ENCODE data around the gene SCN2A.
A peak's percentile ranks its signal among the peaks of the same experiment; 100 is the strongest.

The SCN2A gene

GRCh38 chr2:165239230-165239629, at the start of gene SCN2A:
Gene SCN2A (plus strand): TSS chr2:165239414. CDS start chr2:165295824, 56,410 bp downstream.
- no peak within 1 kb of the TSS for H3K4me3 ChIP-seq (ENCODE audit: severe bottlenecking)
- TF ChIP-seq, protein P1, sequence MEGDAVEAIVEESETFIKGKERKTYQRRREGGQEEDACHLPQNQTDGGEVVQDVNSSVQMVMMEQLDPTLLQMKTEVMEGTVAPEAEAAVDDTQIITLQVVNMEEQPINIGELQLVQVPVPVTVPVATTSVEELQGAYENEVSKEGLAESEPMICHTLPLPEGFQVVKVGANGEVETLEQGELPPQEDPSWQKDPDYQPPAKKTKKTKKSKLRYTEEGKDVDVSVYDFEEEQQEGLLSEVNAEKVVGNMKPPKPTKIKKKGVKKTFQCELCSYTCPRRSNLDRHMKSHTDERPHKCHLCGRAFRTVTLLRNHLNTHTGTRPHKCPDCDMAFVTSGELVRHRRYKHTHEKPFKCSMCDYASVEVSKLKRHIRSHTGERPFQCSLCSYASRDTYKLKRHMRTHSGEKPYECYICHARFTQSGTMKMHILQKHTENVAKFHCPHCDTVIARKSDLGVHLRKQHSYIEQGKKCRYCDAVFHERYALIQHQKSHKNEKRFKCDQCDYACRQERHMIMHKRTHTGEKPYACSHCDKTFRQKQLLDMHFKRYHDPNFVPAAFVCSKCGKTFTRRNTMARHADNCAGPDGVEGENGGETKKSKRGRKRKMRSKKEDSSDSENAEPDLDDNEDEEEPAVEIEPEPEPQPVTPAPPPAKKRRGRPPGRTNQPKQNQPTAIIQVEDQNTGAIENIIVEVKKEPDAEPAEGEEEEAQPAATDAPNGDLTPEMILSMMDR (IDR thresholded peaks at IDR 0.05; ENCODE audit: poor library complexity, severe bottlenecking), result peak; percentile 80
- no peak for DNase-seq (ENCODE audit: low spot score)
- H3K4me1 ChIP-seq (ENCODE audit: insufficient read depth, poor library complexity, severe bottlenecking), result no peaks in the 10 kb centered on the region
- H3K27ac ChIP-seq (ENCODE audit: poor library complexity, severe bottlenecking), result no peak within 1 kb of the TSS
- H3K27me3 ChIP-seq (ENCODE audit: insufficient read depth, poor library complexity, severe bottlenecking), result no peaks in the 10 kb centered on the region
- no peaks in the 10 kb centered on the region for H3K36me3 ChIP-seq (ENCODE audit: low read depth)
- no peaks in the 10 kb centered on the region for H3K9me3 ChIP-seq (ENCODE audit: severe bottlenecking)
- peak; percentile 45; the same call in 1 of the 3 replicates for ATAC-seq (ENCODE audit: low read depth)

DNA sequence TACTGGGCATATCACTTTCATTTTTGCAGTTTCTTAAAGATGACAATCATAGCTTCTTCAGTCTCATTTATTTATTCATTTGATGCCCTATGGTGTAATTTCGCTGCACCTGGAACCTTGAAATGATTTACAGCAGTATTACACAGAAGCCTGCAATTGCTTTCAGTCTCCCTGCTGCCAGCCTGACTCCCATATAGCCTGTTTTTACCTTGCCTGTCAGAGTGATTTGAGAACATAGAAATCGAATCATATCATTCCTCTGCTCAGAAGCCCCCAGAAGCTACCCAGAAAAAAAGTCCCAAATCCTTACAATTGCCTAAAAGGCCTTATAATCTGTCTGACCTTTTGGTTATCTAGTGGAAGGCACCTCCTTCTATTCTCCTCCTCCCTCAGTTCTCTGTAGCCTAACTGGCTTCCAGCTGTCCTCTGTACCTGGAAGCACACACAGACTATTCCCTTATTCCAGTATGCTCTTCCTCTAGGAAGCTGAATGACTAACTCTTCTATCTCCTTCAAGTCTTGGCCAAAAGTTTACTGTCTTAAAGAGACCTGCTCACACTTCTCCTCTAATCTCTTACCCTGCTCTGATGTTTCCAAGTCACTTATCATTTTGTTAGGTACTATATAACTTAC, 48.0 kb upstream of the SCN2A start:
- no peaks in the 10 kb centered on the region for H3K4me1 ChIP-seq (ENCODE audit: insufficient read depth, poor library complexity, severe bottlenecking)
- no peaks in the 10 kb centered on the region for H3K9me3 ChIP-seq (ENCODE audit: severe bottlenecking)
- no peak overlapping the region for H3K4me3 ChIP-seq (ENCODE audit: severe bottlenecking)
- H3K27ac ChIP-seq (ENCODE audit: poor library complexity, severe bottlenecking), result no peak overlapping the region
- H3K27me3 ChIP-seq (ENCODE audit: insufficient read depth, poor library complexity, severe bottlenecking), result no peaks in the 10 kb centered on the region
- TF ChIP-seq, protein P1 (IDR thresholded peaks at IDR 0.05; ENCODE audit: poor library complexity, severe bottlenecking), result no peak
- DNase-seq (ENCODE audit: low spot score), result no peak
- no peaks in the 10 kb centered on the region for H3K36me3 ChIP-seq (ENCODE audit: low read depth)
- peak; percentile 33; the same call in 1 of the 3 replicates for ATAC-seq (ENCODE audit: low read depth)

GRCh38 chr2:165192729-165193128, 46.5 kb upstream of the SCN2A start:
- no peak overlapping the region for H3K4me3 ChIP-seq (ENCODE audit: severe bottlenecking)
- no peak overlapping the region for H3K27ac ChIP-seq (ENCODE audit: poor library complexity, severe bottlenecking)
- H3K9me3 ChIP-seq (ENCODE audit: severe bottlenecking), result no peaks in the 10 kb centered on the region
- ATAC-seq (ENCODE audit: low read depth), result no peak
- DNase-seq (ENCODE audit: low spot score), result no peak
- no peaks in the 10 kb centered on the region for H3K4me1 ChIP-seq (ENCODE audit: insufficient read depth, poor library complexity, severe bottlenecking)
- TF ChIP-seq, protein P1 (IDR thresholded peaks at IDR 0.05; ENCODE audit: poor library complexity, severe bottlenecking), result no peak
- H3K36me3 ChIP-seq (ENCODE audit: low read depth), result no peaks in the 10 kb centered on the region
- H3K27me3 ChIP-seq (ENCODE audit: insufficient read depth, poor library complexity, severe bottlenecking), result no peaks in the 10 kb centered on the region

GRCh38 chr2:165193178-165193777, 45.9 kb upstream of the SCN2A start:
- Histone ChIP-seq H3K36me3 (ENCODE audit: low read depth) (no peaks in the 10 kb centered on the region), H3K4me3 (ENCODE audit: severe bottlenecking) (no peak overlapping the region), H3K27me3 (ENCODE audit: insufficient read depth, poor library complexity, severe bottlenecking) (no peaks in the 10 kb centered on the region), H3K4me1 (ENCODE audit: insufficient read depth, poor library complexity, severe bottlenecking) (no peaks in the 10 kb centered on the region), H3K9me3 (ENCODE audit: severe bottlenecking) (no peaks in the 10 kb centered on the region), H3K27ac (ENCODE audit: poor library complexity, severe bottlenecking) (no peak overlapping the region)
- no peak for ATAC-seq (ENCODE audit: low read depth)
- DNase-seq (ENCODE audit: low spot score), result no peak
- TF ChIP-seq, protein P1 (IDR thresholded peaks at IDR 0.05; ENCODE audit: poor library complexity, severe bottlenecking), result no peak

DNA sequence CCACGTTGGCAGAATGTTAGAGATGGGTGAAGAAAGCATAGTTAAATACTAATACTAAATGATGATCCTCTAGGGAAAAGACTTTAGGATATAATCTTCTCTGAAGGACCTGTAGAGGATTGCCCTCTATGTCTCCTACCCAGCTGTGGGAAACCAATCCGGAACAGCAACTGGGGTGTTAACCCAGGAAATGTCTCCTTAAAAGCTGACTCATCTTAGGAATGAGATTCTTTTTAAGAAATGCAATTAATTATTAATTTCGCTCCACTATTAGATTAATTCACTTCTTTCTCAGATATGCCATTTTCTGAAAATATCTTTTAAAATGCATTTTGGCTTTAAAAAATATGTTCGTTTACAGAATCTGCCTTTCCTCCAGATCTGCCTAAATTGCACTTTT, 42.8 kb upstream of the SCN2A start:
- ATAC-seq (ENCODE audit: low read depth), result no peak
- H3K27me3 ChIP-seq (ENCODE audit: insufficient read depth, poor library complexity, severe bottlenecking), result no peaks in the 10 kb centered on the region
- DNase-seq (ENCODE audit: low spot score), result no peak

More for the DNA sequence above, 42.8 kb upstream of the SCN2A start:
- H3K4me1 ChIP-seq (ENCODE audit: insufficient read depth, poor library complexity, severe bottlenecking), result no peaks in the 10 kb centered on the region
- H3K9me3 ChIP-seq (ENCODE audit: severe bottlenecking), result no peaks in the 10 kb centered on the region
- no peaks in the 10 kb centered on the region for H3K36me3 ChIP-seq (ENCODE audit: low read depth)
- no peak overlapping the region for H3K27ac ChIP-seq (ENCODE audit: poor library complexity, severe bottlenecking)
- H3K4me3 ChIP-seq (ENCODE audit: severe bottlenecking), result no peak overlapping the region
- TF ChIP-seq, protein P1 (IDR thresholded peaks at IDR 0.05; ENCODE audit: poor library complexity, severe bottlenecking), result no peak
